Frontal cortex (tissue), 4 donors: Measurements from ENCODE around the gene MAGEB3. TPM values are rescaled to one million over a fixed set of nuclear protein-coding genes. Genes with fewer than 3 reads are reported as not detected.

Source experiments
- DNase-seq, 2 donors: peaks; one replicate each; pipeline ENCODE4 v3.0.0; 2012; ENCODE audit warnings: low spot score in 2 of 2
- FAIRE-seq: peaks from 2 replicates; lab custom pipeline; 2012; peaks lifted over from hg19 to GRCh38; lab: Jason Lieb, UNC
- total RNA-seq: library from RNA; depleted of rRNA; stranded (reverse); fragments of >200 nt; gene quantifications from one replicate; pipeline ENCODE4 v1.2.3, GENCODE V29; 2014
- donor health status: control.
- donor health status: control.
- donor health status: control.

The MAGEB3 gene
- total RNA-seq, 1 donor from 2014 or later: not detected

GRCh38 chrX:30275498-30275897 is 45.0 kb downstream of the MAGEB3 start:
- DNase-seq: no peak
- no peak for FAIRE-seq

GRCh38 chrX:30278365-30278764 is 47.9 kb downstream of the MAGEB3 start:
- DNase-seq: no peak
- no peak for FAIRE-seq

- FAIRE-seq: no peak
- DNase-seq: no peak
Observed at GRCh38 chrX:30280428-30280827, 50.0 kb downstream of the MAGEB3 start.

GRCh38 chrX:30282527-30282926 is 52.1 kb downstream of the MAGEB3 start:
- no peak for FAIRE-seq
- no peak for DNase-seq

GRCh38 chrX:30283456-30284200 is 53.2 kb downstream of the MAGEB3 start:
- FAIRE-seq (no peak), DNase-seq (no peak)

Other genes with a start within 250 kb of the MAGEB3 start
- gene MAGEB2, start 15.1 kb upstream of the MAGEB3 start, total RNA-seq: not detected
- not detected for gene MAGEB4, start 11.3 kb downstream of the MAGEB3 start, total RNA-seq
- gene MAGEB1, start 16.5 kb downstream of the MAGEB3 start, total RNA-seq: not detected
- 0.41 TPM for gene NR0B1, start 78.7 kb downstream of the MAGEB3 start, total RNA-seq